ENCODE measurements around the gene TTI1. TPM values are rescaled to one million over a fixed set of nuclear protein-coding genes. Genes with fewer than 3 reads are reported as not detected.

The TTI1 gene
- total RNA-seq, 1 donor from 2014 or later: 30.1 TPM

GRCh38 chr20:37995856-37996605 lies 37.2 kb downstream of the TTI1 start:
- H3K27ac Mint-ChIP-seq: no peak overlapping the region
- H3K4me3 Mint-ChIP-seq: no peak overlapping the region
- ChIA-PET CTCF (interaction anchor here (5.5 kb wide), 1 partner anchor 432 kb away, joined by 57 read pairs; no protein-coding TSS in a partner anchor), POLR2A (no interaction called here)
- DNase-seq (no peak), ATAC-seq (ENCODE audit: low read depth) (no peak)
- no peaks in the 10 kb centered on the region for H3K9me3 Mint-ChIP-seq
- intact Hi-C loops (cut with micrococcal nuclease): no loop called here
- peaks cover 8% of the 10 kb centered on the region for H3K4me1 Mint-ChIP-seq
- peaks cover 80% of the 10 kb centered on the region for H3K36me3 Mint-ChIP-seq (ENCODE audit: low read depth)
- H3K27me3 Mint-ChIP-seq: no peaks in the 10 kb centered on the region
- TF ChIP-seq CTCF (IDR thresholded peaks at IDR 0.05): no peak

GRCh38 chr20:37994512-37994911 lies 38.7 kb downstream of the TTI1 start:
- ChIA-PET CTCF (interaction anchor here (3.6 to 5.5 kb wide), 2 partner anchors 226 to 431 kb away, joined by 18 to 57 read pairs; no protein-coding TSS in a partner anchor), POLR2A (no interaction called here)
- no peak for TF ChIP-seq CTCF (IDR thresholded peaks at IDR 0.05)
- DNase-seq (no peak), ATAC-seq (ENCODE audit: low read depth) (no peak)
- Mint-ChIP-seq H3K4me3 (no peak overlapping the region), H3K27ac (no peak overlapping the region), H3K36me3 (ENCODE audit: low read depth) (peaks cover 72% of the 10 kb centered on the region), H3K9me3 (no peaks in the 10 kb centered on the region), H3K4me1 (peaks cover 20% of the 10 kb centered on the region), H3K27me3 (no peaks in the 10 kb centered on the region)
- intact Hi-C loops (cut with micrococcal nuclease): loop anchor here (5.0 kb wide), 2 partner anchors 727 to 802 kb away; no protein-coding TSS in a partner anchor

- no peaks in the 10 kb centered on the region for H3K9me3 Mint-ChIP-seq
- CTCF ChIA-PET: interaction anchor here (0.6 to 5.5 kb wide), 11 partner anchors 9 to 797 kb away, joined by 3 to 57 read pairs (median 3); no protein-coding TSS in a partner anchor
- DNase-seq (no peak), ATAC-seq (ENCODE audit: low read depth) (peak; percentile 43)
- peaks cover 72% of the 10 kb centered on the region for H3K36me3 Mint-ChIP-seq (ENCODE audit: low read depth)
- intact Hi-C loops (cut with micrococcal nuclease): loop anchor here (1.0 to 5.0 kb wide), 6 partner anchors 91 to 801 kb away; no protein-coding TSS in a partner anchor
- no peak overlapping the region for H3K27ac Mint-ChIP-seq
- no peaks in the 10 kb centered on the region for H3K27me3 Mint-ChIP-seq
- H3K4me1 Mint-ChIP-seq: peaks cover 20% of the 10 kb centered on the region
- TF ChIP-seq CTCF (IDR thresholded peaks at IDR 0.05): peak; percentile 20
- POLR2A ChIA-PET: interaction anchor here (0.6 kb wide), 4 partner anchors 237 to 346 kb away, joined by 3 to 5 read pairs (median 4); no protein-coding TSS in a partner anchor
- H3K4me3 Mint-ChIP-seq: no peak overlapping the region
These were observed 40.4 kb downstream of the TTI1 start for GRCh38 chr20:37992802-37993409.

GRCh38 chr20:37991908-37992307 lies 41.3 kb downstream of the TTI1 start:
- Mint-ChIP-seq H3K9me3 (no peaks in the 10 kb centered on the region), H3K36me3 (ENCODE audit: low read depth) (peaks cover 71% of the 10 kb centered on the region), H3K4me1 (peaks cover 20% of the 10 kb centered on the region), H3K27ac (no peak overlapping the region), H3K27me3 (no peaks in the 10 kb centered on the region), H3K4me3 (no peak overlapping the region)
- POLR2A ChIA-PET: no interaction called here
- intact Hi-C loops (cut with micrococcal nuclease): loop anchor here (2.0 to 5.0 kb wide), 3 partner anchors 235 to 800 kb away; no protein-coding TSS in a partner anchor
- TF ChIP-seq CTCF (IDR thresholded peaks at IDR 0.05): no peak
- CTCF ChIA-PET: interaction anchor here (1.2 to 5.5 kb wide), 7 partner anchors 21 to 796 kb away, joined by 3 to 57 read pairs (median 4); no protein-coding TSS in a partner anchor
- DNase-seq (no peak), ATAC-seq (ENCODE audit: low read depth) (no peak)

Data from activated B cell treated with CpG ODN at 0.5 μM for 24 hours (primary cell).